Nephron progenitor cell (in vitro differentiated cells): Measurements from ENCODE around the gene ZFP92.

ENCODE experiments used
- DNase-seq: peaks from one replicate; pipeline ENCODE4 v3.0.0; 2021
- H3K27ac Mint-ChIP-seq: 2 replicates; pipeline ENCODE4 v1.8.0; 2021; ENCODE audit warnings: mild to moderate bottlenecking, moderate library complexity, mixed read lengths
- H3K27me3 Mint-ChIP-seq: 2 replicates; pipeline ENCODE4 v1.8.0; 2021; ENCODE audit warnings: mild to moderate bottlenecking, low read depth, mixed read lengths; ENCODE audit not compliant: poor library complexity
- H3K36me3 Mint-ChIP-seq: 2 replicates; pipeline ENCODE4 v1.8.0; 2021; ENCODE audit warnings: low read depth, mixed read lengths
- H3K4me1 Mint-ChIP-seq: 2 replicates; pipeline ENCODE4 v1.8.0; 2021; ENCODE audit warnings: mixed read lengths
- H3K4me3 Mint-ChIP-seq: 2 replicates; pipeline ENCODE4 v1.8.0; 2021; ENCODE audit warnings: mild to moderate bottlenecking, moderate library complexity, mixed read lengths
- H3K9me3 Mint-ChIP-seq: 2 replicates; pipeline ENCODE4 v1.8.0; 2021; ENCODE audit warnings: mild to moderate bottlenecking, moderate library complexity, mixed read lengths
- TF ChIP-seq, protein P1 (sequence below): fragments of 200-600 bp; sonication (generic); IDR thresholded peaks from 2 replicates; pipeline ENCODE4 v1.5.0; 2021; ENCODE audit warnings: antibody characterized with exemption

Gene ZFP92

DNA sequence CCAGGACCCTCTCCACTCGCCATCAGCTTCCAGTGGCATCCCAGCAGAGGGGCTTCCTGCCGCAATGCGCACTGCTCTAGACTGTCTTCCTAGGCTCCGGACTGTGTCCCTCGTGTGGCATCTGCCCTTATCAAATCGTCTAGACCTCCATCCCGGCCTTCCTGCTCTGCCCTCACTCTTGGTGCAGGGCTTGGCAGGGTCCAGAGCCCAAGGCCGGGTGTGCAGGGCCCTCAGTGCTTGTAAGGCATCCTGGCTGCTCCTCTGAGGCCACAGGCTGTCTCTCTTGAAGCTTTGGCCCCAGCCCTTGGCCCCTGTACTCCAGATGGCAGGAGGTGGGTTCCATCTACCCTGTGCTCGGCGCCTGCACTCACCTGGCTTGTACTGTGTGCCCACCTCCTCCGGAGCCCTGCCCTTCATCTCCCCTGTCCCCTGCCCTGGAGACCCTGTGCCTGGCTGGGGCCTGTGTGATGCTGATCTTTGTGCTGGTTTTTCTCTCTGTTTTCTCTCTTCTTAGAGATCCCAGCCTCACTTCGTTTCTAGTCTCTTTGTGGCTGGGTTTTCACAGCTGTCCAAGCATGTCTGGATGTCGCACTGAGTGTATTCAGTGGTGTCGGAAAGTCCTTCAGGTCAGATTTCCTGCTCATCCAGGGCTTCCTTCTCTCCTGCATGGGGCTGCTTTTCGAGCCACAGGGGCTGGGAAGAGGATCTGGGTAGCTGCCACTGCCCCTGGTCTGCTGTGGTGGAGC is 38.3 kb downstream of the ZFP92 start:
- no peak overlapping the region for H3K27ac Mint-ChIP-seq
- peaks cover 42% of the 10 kb centered on the region for H3K9me3 Mint-ChIP-seq
- H3K27me3 Mint-ChIP-seq, result peaks cover 3% of the 10 kb centered on the region
- no peaks in the 10 kb centered on the region for H3K4me1 Mint-ChIP-seq
- H3K36me3 Mint-ChIP-seq, result peaks cover 5% of the 10 kb centered on the region
- H3K4me3 Mint-ChIP-seq, result no peak overlapping the region
- DNase-seq, result no peak
- TF ChIP-seq, protein P1, sequence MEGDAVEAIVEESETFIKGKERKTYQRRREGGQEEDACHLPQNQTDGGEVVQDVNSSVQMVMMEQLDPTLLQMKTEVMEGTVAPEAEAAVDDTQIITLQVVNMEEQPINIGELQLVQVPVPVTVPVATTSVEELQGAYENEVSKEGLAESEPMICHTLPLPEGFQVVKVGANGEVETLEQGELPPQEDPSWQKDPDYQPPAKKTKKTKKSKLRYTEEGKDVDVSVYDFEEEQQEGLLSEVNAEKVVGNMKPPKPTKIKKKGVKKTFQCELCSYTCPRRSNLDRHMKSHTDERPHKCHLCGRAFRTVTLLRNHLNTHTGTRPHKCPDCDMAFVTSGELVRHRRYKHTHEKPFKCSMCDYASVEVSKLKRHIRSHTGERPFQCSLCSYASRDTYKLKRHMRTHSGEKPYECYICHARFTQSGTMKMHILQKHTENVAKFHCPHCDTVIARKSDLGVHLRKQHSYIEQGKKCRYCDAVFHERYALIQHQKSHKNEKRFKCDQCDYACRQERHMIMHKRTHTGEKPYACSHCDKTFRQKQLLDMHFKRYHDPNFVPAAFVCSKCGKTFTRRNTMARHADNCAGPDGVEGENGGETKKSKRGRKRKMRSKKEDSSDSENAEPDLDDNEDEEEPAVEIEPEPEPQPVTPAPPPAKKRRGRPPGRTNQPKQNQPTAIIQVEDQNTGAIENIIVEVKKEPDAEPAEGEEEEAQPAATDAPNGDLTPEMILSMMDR, result no peak

DNA sequence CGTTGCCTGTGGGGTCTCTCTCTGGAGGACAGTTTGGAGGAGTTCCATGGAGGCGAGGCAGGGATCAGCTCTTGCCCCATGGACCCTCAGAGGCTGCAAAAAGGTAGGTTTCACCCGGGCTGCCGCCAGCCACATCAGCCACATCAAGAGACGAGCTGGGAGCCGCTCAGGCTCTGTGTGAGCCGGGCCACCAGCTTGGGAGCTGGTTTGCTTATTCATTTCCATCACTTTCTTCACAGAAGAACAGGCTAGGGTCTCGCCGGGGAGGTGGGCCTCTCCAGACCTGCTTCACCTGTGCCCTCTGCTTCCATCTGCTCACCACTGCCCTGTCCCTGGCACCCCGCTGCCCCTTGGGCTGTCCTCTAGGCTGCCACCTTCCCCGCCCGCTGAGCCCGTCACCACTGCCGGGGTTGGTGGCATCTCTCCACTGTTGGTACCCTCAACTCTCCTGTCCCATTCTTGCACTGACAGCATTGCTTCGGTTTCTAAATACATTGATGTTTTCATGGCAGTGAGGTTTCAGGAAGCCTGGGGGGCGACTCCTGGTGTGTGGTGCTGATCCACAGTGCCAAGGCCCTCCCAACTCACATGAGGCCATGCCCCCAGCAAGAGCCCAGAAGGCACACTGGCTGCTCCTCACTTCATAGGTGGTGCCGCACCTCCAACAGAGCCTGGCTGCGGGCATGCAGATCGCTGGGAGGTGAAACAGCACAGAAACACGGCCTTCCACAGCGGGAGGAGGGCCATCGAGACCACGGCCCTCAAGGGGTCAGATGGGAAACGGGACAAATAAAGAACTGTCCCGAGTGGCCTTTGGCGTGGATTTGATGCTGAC is 39.1 kb downstream of the ZFP92 start:
- TF ChIP-seq, protein P1, result no peak
- peaks cover 3% of the 10 kb centered on the region for H3K27me3 Mint-ChIP-seq
- no peak overlapping the region for H3K27ac Mint-ChIP-seq
- peaks cover 5% of the 10 kb centered on the region for H3K36me3 Mint-ChIP-seq
- no peak for DNase-seq
- H3K4me1 Mint-ChIP-seq, result no peaks in the 10 kb centered on the region
- H3K4me3 Mint-ChIP-seq, result no peak overlapping the region
- H3K9me3 Mint-ChIP-seq, result peaks cover 47% of the 10 kb centered on the region

DNA sequence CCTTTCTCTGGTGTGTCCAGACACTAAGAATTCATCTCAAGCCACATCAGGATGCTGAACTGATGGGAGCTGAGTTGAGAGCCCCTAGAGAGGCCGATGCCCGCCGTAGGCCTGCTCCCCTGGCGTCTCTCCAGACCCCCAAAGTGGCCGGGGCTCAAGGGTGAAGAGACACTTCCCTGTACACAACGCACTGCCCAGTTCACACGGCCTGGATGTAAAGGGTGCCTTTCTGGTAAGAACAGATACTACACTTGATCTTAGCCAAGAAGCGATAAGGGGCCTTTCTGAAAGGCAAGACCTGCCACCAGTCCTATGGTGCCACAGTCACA is 39.6 kb downstream of the ZFP92 start:
- Mint-ChIP-seq H3K27me3 (peaks cover 3% of the 10 kb centered on the region), H3K27ac (peak overlapping the region; percentile 33), H3K4me1 (no peaks in the 10 kb centered on the region), H3K36me3 (peaks cover 5% of the 10 kb centered on the region), H3K9me3 (peaks cover 48% of the 10 kb centered on the region), H3K4me3 (no peak overlapping the region)
- TF ChIP-seq, protein P1, result no peak
- DNase-seq, result no peak

DNA sequence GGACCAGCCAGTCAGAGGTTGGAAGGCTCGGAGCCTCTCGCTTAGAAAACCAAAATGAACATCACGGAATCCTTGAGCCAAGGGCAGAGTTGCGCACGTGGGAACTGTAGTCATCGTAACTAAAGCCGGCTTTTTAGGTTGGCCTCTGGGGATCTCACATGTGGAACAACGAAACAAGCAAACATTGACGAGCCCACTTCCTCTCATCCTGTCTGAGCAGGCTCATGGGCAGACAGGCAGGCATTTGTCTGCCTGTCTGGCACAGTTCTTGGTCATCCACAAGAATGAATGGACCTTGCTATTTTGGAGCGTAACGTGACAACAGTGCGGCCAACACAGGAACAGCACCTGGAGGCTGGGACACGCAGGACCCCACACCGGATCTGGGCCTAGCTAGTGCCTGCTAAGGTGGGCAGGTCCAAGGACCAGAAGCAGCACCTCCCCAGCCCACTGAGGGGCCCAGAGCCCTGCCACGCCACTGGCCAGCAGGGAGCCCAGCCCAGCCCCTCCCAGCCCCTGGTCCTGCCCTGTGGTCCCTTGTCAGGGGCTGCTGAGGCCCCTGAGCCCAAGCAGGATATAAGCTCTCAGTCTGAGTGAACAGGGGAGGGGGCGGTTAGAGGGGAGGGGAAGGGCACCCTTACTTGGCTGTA is 43.8 kb downstream of the ZFP92 start:
- TF ChIP-seq, protein P1, result no peak
- Mint-ChIP-seq H3K4me1 (no peaks in the 10 kb centered on the region), H3K36me3 (peaks cover 10% of the 10 kb centered on the region), H3K27ac (no peak overlapping the region), H3K4me3 (no peak overlapping the region), H3K27me3 (peaks cover 3% of the 10 kb centered on the region), H3K9me3 (peaks cover 50% of the 10 kb centered on the region)
- no peak for DNase-seq

DNA sequence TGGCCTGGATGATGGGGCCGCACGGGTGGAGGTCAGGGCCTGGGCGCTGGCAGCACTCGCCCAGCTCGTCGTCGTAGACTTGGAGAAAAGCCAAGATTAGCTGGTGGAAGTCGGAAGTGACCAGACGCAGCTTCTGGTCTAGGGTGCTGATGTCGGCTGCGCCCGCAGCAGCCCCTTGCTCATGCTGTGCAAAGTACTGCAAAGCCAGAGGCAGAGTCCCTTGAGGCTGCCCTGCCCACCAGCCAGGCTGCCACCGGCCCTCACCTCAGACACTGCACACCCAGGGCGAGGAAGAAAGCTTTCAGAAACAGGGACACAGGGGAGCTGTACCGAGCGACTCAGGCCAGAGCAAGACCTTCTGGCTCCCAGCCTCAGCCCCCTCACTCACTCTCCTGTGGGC is 44.3 kb downstream of the ZFP92 start:
- peaks cover 10% of the 10 kb centered on the region for H3K36me3 Mint-ChIP-seq
- H3K4me1 Mint-ChIP-seq, result no peaks in the 10 kb centered on the region
- no peak for DNase-seq
- TF ChIP-seq, protein P1, result no peak
- peaks cover 52% of the 10 kb centered on the region for H3K9me3 Mint-ChIP-seq
- peaks cover under 1% of the 10 kb centered on the region for H3K27me3 Mint-ChIP-seq
- H3K27ac Mint-ChIP-seq, result no peak overlapping the region
- no peak overlapping the region for H3K4me3 Mint-ChIP-seq
